ENCODE results near the gene RNU6-8. TPM values are rescaled to one million over a fixed set of nuclear protein-coding genes. Genes with fewer than 3 reads are reported as not detected.

RNU6-8 gene
- polyA plus RNA-seq, 3 donors from 2014 or later, result not detected

DNA sequence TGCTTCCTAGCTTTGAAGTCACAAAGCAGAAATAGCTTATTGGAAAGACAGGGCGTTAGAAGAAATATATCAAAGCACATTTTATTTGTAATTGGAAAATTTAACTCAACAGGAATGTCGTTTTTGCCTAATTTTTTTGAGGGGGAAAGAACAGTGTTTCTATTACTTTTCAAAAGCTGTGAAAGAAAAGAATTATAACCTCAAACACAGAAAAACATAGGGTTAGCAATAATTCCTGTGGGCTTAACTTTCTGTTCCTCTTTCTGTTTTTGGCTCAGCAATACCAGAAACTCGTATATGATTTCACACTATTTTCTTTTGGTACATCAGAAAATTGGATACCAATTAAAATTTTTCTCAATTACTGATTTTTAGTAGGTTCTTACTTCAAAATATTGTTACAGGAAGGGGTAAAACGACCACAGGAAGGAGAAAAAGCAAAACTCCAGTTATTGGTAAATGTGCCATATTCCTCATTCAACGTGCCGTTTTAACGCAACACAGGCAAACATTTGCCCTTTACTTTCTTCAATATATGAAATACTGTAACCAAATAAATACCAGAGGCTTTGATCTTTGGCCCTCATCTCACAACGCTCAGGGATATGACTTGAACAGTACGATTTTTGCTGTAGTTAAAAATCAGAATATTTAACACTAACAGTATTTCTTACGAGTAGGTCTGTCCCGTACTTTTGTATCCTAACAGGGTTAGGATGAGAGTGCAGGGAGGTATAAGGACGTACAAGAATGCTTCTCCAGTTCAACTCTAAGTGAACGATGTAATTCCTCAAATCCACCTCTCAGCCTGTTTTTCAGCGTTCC, 2.5 kb downstream of the RNU6-8 start:
- DNase-seq, result no peak
- H3K4me3 Mint-ChIP-seq, result peak overlapping the region; percentile 83 to 92 (median 88)
- H3K4me1 Mint-ChIP-seq, result peaks cover 35 to 39% of the 10 kb centered on the region in 2 donors
- no peaks in the 10 kb centered on the region for H3K9me3 Mint-ChIP-seq
- H3K27ac Mint-ChIP-seq, result peak overlapping the region in 3 of 6 donors; percentile 1 to 96 (median 15)
- H3K36me3 Mint-ChIP-seq, result no peaks in the 10 kb centered on the region
- peaks cover 23 to 29% (median 25%) of the 10 kb centered on the region in 3 donors for H3K27me3 Mint-ChIP-seq (ENCODE audit: low read depth in 3 of 3)

- Mint-ChIP-seq H3K27me3 (ENCODE audit: low read depth in 3 of 3) (peaks cover 11 to 15% (median 15%) of the 10 kb centered on the region in 3 donors), H3K4me1 (peaks cover 24 to 25% of the 10 kb centered on the region in 2 donors)
- no peak for DNase-seq
Observed at GRCh38 chr14:32197919-32198318, 5.2 kb downstream of the RNU6-8 start.

GRCh38 chr14:32195636-32196035, 7.4 kb downstream of the RNU6-8 start:
- Mint-ChIP-seq H3K4me3 (no peak overlapping the region), H3K4me1 (peaks cover under 1 to 2% of the 10 kb centered on the region in 2 donors), H3K36me3 (no peaks in the 10 kb centered on the region), H3K27ac (no peak overlapping the region), H3K9me3 (no peaks in the 10 kb centered on the region), H3K27me3 (ENCODE audit: low read depth in 3 of 3) (peaks cover 0 to 4% (median 4%) of the 10 kb centered on the region in 3 donors)
- no peak for DNase-seq

More at GRCh38 chr14:32197919-32198318, 5.2 kb downstream of the RNU6-8 start:
- Mint-ChIP-seq H3K27ac (no peak overlapping the region), H3K36me3 (no peaks in the 10 kb centered on the region), H3K4me3 (no peak overlapping the region), H3K9me3 (no peaks in the 10 kb centered on the region)

GRCh38 chr14:32193532-32193931, 9.5 kb downstream of the RNU6-8 start:
- H3K27me3 Mint-ChIP-seq (ENCODE audit: low read depth in 3 of 3), result peaks cover 2 to 4% (median 4%) of the 10 kb centered on the region in 3 donors
- no peaks in the 10 kb centered on the region for H3K4me1 Mint-ChIP-seq
- H3K9me3 Mint-ChIP-seq, result no peaks in the 10 kb centered on the region
- H3K36me3 Mint-ChIP-seq, result no peaks in the 10 kb centered on the region
- no peak overlapping the region for H3K4me3 Mint-ChIP-seq
- DNase-seq, result no peak
- no peak overlapping the region for H3K27ac Mint-ChIP-seq

GRCh38 chr14:32192712-32193373, 10.2 kb downstream of the RNU6-8 start:
- H3K4me1 Mint-ChIP-seq, result no peaks in the 10 kb centered on the region
- no peaks in the 10 kb centered on the region for H3K9me3 Mint-ChIP-seq
- peaks cover 4 to 5% (median 4%) of the 10 kb centered on the region in 3 donors for H3K27me3 Mint-ChIP-seq (ENCODE audit: low read depth in 3 of 3)
- no peaks in the 10 kb centered on the region for H3K36me3 Mint-ChIP-seq
- H3K4me3 Mint-ChIP-seq, result no peak overlapping the region
- no peak overlapping the region for H3K27ac Mint-ChIP-seq
- DNase-seq, result no peak

GRCh38 chr14:32190673-32191072, 12.4 kb downstream of the RNU6-8 start:
- Mint-ChIP-seq H3K4me3 (no peak overlapping the region), H3K27me3 (ENCODE audit: low read depth in 3 of 3) (peaks cover 2 to 5% (median 4%) of the 10 kb centered on the region in 3 donors), H3K36me3 (no peaks in the 10 kb centered on the region), H3K27ac (no peak overlapping the region), H3K9me3 (peaks cover 0 to 9% (median 0%) of the 10 kb centered on the region in 6 donors), H3K4me1 (no peaks in the 10 kb centered on the region)
- no peak for DNase-seq

DNA sequence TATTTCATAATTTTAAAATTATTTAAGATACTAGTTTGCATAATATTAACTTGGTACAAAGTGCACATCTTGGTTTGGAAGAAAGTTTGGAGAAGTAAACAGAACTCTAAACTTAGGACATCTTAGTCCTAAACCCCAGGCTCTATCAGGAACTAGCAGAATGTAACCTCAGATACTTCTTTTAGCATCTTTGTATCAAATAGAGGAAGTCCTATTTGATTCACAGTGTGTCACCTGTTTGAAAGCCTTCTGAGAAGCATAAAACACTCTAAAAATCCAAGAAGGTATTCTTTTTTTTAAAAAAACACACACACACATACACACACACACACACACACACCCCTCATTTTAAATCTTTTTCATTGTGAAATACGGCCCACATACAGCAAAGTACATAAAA, 13.3 kb downstream of the RNU6-8 start:
- Mint-ChIP-seq H3K27ac (no peak overlapping the region), H3K27me3 (ENCODE audit: low read depth in 3 of 3) (peaks cover 2 to 5% (median 4%) of the 10 kb centered on the region in 3 donors), H3K36me3 (peaks cover 0 to 3% (median 0%) of the 10 kb centered on the region in 3 donors), H3K4me3 (no peak overlapping the region), H3K9me3 (peaks cover 0 to 15% (median 4%) of the 10 kb centered on the region in 6 donors), H3K4me1 (no peaks in the 10 kb centered on the region)
- DNase-seq, result no peak

DNA sequence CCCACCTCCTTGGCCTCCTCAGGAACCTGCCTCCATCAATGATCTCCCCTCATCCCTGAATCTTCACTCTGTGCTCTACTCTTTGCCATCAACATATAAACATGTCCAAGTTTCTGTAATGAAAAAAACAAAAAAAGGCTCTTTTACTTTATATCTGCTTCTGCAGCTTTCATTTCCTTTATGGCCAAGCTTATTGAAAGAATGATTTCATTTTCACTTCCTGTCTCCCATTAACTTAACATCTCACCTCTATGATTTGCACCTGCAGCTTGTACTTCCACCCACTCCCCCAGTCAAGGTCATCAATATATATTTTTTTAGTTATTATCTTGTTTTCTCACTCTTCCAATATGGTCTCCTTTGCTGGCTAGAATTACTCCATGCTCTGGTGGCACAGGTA, 16.8 kb downstream of the RNU6-8 start:
- Mint-ChIP-seq H3K27ac (no peak overlapping the region), H3K4me3 (no peak overlapping the region), H3K27me3 (ENCODE audit: low read depth in 3 of 3) (peaks cover 2 to 5% (median 3%) of the 10 kb centered on the region in 3 donors), H3K36me3 (peaks cover 0 to 3% (median 0%) of the 10 kb centered on the region in 3 donors), H3K4me1 (no peaks in the 10 kb centered on the region), H3K9me3 (peaks cover 2 to 25% (median 4%) of the 10 kb centered on the region in 6 donors)
- no peak for DNase-seq

- H3K36me3 Mint-ChIP-seq, result peaks cover 0 to 3% (median 0%) of the 10 kb centered on the region in 3 donors
- H3K9me3 Mint-ChIP-seq, result peaks cover 3 to 25% (median 5%) of the 10 kb centered on the region in 6 donors
- no peaks in the 10 kb centered on the region for H3K4me1 Mint-ChIP-seq
- no peak overlapping the region for H3K4me3 Mint-ChIP-seq
- H3K27ac Mint-ChIP-seq, result no peak overlapping the region
- no peak for DNase-seq
- peaks cover 2 to 6% (median 5%) of the 10 kb centered on the region in 3 donors for H3K27me3 Mint-ChIP-seq (ENCODE audit: low read depth in 3 of 3)
Observed at GRCh38 chr14:32185097-32185496, 18.0 kb downstream of the RNU6-8 start.

DNA sequence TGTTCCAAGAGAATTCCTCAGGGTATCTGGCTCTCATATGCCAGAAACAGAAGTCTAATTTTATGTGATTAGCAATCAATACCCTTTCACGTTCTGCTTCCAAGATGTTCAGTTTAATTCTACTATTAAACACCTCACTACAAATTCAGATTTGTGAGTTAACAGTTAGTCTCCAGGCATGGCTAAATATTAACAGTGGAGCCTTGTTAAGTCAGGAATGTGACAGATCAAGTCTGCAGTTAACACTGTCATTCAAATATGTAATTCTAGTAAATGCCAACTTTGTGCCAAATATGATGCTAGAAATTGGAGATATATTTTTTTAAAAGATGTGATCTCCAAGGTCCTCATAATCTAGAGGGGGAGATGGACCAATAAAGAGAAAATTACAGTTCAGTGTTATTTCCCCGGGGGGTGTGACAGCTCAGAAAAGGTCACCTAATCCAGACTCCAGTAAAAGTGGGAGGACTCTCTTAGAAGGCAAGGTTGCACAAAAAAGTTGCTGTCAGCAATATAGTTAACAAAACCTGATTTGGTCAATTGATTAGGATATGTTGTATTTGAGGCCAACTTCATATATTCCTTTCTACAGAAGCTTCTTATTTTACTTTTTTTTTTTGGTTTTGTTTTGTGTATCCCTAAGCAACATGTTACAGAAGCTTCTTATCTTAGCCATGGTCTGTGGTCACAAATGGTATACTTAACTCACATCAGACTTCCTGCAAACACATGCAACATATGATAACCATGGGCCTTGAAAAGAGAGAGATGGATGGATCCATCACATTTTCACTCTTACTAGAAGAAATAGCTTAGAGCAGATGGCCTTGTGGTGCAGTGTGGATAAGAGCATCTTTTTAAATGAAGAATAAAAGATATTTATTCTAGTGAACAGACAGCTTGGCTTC, 19.7 kb downstream of the RNU6-8 start:
- Mint-ChIP-seq H3K36me3 (peaks cover 0 to 3% (median 0%) of the 10 kb centered on the region in 3 donors), H3K27ac (no peak overlapping the region), H3K9me3 (peaks cover 3 to 31% (median 6%) of the 10 kb centered on the region in 6 donors), H3K27me3 (ENCODE audit: low read depth in 3 of 3) (peaks cover 4 to 8% (median 7%) of the 10 kb centered on the region in 3 donors), H3K4me3 (no peak overlapping the region), H3K4me1 (no peaks in the 10 kb centered on the region)
- DNase-seq, result no peak

DNA sequence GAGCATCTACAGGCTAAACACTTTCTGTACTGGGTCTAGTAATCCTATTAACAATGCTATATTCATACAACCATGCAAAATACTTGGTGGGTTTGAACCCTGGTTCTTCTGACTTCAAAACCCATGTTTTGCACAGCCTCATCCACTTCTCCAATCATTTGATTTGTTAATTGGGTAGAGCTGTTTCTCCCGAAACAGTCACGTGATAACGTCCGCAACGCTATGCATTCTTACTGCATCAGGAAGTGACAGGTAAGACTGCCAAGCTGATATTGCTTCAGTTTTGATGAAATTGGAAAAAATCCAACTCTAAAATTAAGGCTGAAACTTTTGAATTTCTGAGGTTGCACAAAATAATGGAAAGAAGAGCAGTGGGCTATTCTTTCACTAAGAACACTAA, 31.6 kb downstream of the RNU6-8 start:
- Mint-ChIP-seq H3K27me3 (ENCODE audit: low read depth in 3 of 3) (peaks cover 0 to 8% (median 3%) of the 10 kb centered on the region in 3 donors), H3K9me3 (no peaks in the 10 kb centered on the region), H3K4me3 (no peak overlapping the region), H3K27ac (no peak overlapping the region), H3K4me1 (peaks cover 0 to 1% of the 10 kb centered on the region in 2 donors), H3K36me3 (no peaks in the 10 kb centered on the region)
- no peak for DNase-seq

- DNase-seq, result no peak
- H3K27ac Mint-ChIP-seq, result no peak overlapping the region
- H3K9me3 Mint-ChIP-seq, result peaks cover 0 to 3% (median 0%) of the 10 kb centered on the region in 6 donors
- peaks cover 0 to 1% of the 10 kb centered on the region in 2 donors for H3K4me1 Mint-ChIP-seq
- H3K36me3 Mint-ChIP-seq, result no peaks in the 10 kb centered on the region
- H3K27me3 Mint-ChIP-seq (ENCODE audit: low read depth in 3 of 3), result peaks cover 3 to 8% (median 4%) of the 10 kb centered on the region in 3 donors
- no peak overlapping the region for H3K4me3 Mint-ChIP-seq
Observed at GRCh38 chr14:32169191-32169590, 33.9 kb downstream of the RNU6-8 start.

DNA sequence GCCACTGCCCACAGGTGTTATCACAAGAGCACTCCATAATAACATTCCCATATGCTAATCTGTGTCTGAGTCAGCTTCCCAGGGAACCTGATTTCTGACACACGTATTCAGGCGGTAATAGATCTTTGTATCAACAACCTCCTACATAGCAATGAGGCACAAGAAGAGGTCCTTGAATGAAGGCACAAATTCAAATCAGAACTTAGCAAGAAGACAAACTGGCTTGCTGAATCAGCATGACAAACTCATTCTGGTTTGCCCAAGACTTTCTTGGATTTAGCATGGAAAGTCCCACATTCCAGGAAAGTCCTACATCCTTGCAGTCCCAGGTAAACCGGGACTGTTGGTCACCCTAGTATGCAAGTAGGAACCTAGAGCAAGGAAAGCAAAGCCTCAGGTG, 35.2 kb downstream of the RNU6-8 start:
- no peak for DNase-seq
- H3K4me1 Mint-ChIP-seq, result peaks cover 0 to 1% of the 10 kb centered on the region in 2 donors
- H3K27me3 Mint-ChIP-seq (ENCODE audit: low read depth in 3 of 3), result peaks cover 3 to 4% (median 4%) of the 10 kb centered on the region in 3 donors
- H3K36me3 Mint-ChIP-seq, result no peaks in the 10 kb centered on the region
- H3K27ac Mint-ChIP-seq, result no peak overlapping the region
- no peak overlapping the region for H3K4me3 Mint-ChIP-seq
- H3K9me3 Mint-ChIP-seq, result peaks cover 0 to 3% (median 0%) of the 10 kb centered on the region in 6 donors

Data from immature natural killer cell (primary cell).